ENCODE data around the gene TOP2A. TPM values are rescaled to one million over a fixed set of nuclear protein-coding genes. Genes with fewer than 3 reads are reported as not detected.
A peak's percentile ranks its signal among the peaks of the same experiment; 100 is the strongest.
"Not testable (repeated sequence)": the region's sequence is repeated elsewhere in the genome, so short reads cannot be mapped to it uniquely, and the experiment has no call there.

TOP2A gene
- total RNA-seq, 1 donor: 14.5 TPM

DNA sequence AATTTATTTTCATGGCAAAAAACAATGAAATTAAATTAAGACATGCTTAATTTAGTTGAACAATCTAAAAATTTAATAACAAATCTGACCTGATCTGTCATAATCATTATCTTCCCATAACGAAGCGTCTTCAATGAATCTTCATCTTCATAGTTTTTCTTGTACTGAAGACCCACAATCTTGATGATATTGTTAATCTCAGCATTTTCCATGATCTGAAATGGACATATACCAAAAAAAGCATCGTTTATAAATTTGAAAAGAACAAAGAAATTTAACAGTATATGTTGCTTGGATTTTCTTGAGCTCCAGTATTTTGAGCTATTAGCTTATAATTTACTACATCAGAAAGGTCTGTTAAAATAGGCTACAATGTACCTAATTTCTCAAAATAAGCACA, 10.2 kb downstream of the TOP2A start:
- Histone ChIP-seq H3K9me3 (ENCODE audit: low read depth, low read length) (no peaks in the 10 kb centered on the region), H3K27ac (ENCODE audit: low read depth, low read length) (no peak overlapping the region), H3K27me3 (ENCODE audit: insufficient read depth, low read length) (no peaks in the 10 kb centered on the region), H2AFZ (ENCODE audit: low read length) (no peak overlapping the region), H3K4me2 (ENCODE audit: insufficient read depth, low read length) (no peak overlapping the region), H3K36me3 (ENCODE audit: insufficient read depth, low read length) (peaks cover 50% of the 10 kb centered on the region), H3K79me2 (ENCODE audit: insufficient read depth, low read length) (peaks cover 28% of the 10 kb centered on the region), H3K4me1 (ENCODE audit: insufficient read depth, low read length) (no peaks in the 10 kb centered on the region), H4K20me1 (ENCODE audit: insufficient read depth, low read length) (no peaks in the 10 kb centered on the region), H3K4me3 (ENCODE audit: insufficient read depth, low read length) (no peak overlapping the region)
- DNase-seq (ENCODE audit: insufficient read length, low spot score, missing footprints): no peak
- TF ChIP-seq, protein P1, sequence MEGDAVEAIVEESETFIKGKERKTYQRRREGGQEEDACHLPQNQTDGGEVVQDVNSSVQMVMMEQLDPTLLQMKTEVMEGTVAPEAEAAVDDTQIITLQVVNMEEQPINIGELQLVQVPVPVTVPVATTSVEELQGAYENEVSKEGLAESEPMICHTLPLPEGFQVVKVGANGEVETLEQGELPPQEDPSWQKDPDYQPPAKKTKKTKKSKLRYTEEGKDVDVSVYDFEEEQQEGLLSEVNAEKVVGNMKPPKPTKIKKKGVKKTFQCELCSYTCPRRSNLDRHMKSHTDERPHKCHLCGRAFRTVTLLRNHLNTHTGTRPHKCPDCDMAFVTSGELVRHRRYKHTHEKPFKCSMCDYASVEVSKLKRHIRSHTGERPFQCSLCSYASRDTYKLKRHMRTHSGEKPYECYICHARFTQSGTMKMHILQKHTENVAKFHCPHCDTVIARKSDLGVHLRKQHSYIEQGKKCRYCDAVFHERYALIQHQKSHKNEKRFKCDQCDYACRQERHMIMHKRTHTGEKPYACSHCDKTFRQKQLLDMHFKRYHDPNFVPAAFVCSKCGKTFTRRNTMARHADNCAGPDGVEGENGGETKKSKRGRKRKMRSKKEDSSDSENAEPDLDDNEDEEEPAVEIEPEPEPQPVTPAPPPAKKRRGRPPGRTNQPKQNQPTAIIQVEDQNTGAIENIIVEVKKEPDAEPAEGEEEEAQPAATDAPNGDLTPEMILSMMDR (IDR thresholded peaks at IDR 0.05; ENCODE audit: extremely low read depth, low read depth, low read length): no peak

GRCh38 chr17:40404003-40404402, 13.7 kb downstream of the TOP2A start:
- DNase-seq (ENCODE audit: insufficient read length, low spot score, missing footprints): no peak
- Histone ChIP-seq H3K4me1 (ENCODE audit: insufficient read depth, low read length) (no peaks in the 10 kb centered on the region), H3K79me2 (ENCODE audit: insufficient read depth, low read length) (peaks cover 6% of the 10 kb centered on the region), H3K4me2 (ENCODE audit: insufficient read depth, low read length) (no peak overlapping the region), H3K27me3 (ENCODE audit: insufficient read depth, low read length) (no peaks in the 10 kb centered on the region), H3K9me3 (ENCODE audit: low read depth, low read length) (no peaks in the 10 kb centered on the region), H3K36me3 (ENCODE audit: insufficient read depth, low read length) (peaks cover 56% of the 10 kb centered on the region), H2AFZ (ENCODE audit: low read length) (peak overlapping the region; percentile 58), H3K4me3 (ENCODE audit: insufficient read depth, low read length) (no peak overlapping the region), H3K27ac (ENCODE audit: low read depth, low read length) (no peak overlapping the region), H4K20me1 (ENCODE audit: insufficient read depth, low read length) (no peaks in the 10 kb centered on the region)
- TF ChIP-seq, protein P1 (IDR thresholded peaks at IDR 0.05; ENCODE audit: extremely low read depth, low read depth, low read length): no peak

DNA sequence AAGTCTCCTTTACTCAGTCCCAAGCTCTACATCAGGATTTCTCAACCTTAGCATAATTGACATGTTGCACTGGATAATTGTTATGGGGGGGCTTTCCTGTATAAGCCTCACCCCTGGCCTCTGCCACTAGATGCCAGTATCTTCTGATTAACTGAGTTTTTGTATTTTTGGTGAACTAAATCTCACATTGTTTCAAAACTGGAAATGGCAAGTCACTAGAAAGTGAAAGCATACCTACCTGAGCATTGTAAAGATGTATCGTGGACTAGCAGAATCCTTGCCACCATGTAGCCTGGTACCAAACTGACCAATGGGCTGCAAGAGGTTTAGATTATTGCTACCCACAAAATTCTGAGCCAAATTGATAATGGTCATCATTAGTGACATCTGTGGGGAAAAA, 15.0 kb downstream of the TOP2A start:
- H3K27ac ChIP-seq (ENCODE audit: low read depth, low read length): peak overlapping the region; percentile 43
- no peak for DNase-seq (ENCODE audit: insufficient read length, low spot score, missing footprints)
- H3K27me3 ChIP-seq (ENCODE audit: insufficient read depth, low read length): no peaks in the 10 kb centered on the region
- H3K36me3 ChIP-seq (ENCODE audit: insufficient read depth, low read length): peaks cover 64% of the 10 kb centered on the region
- H4K20me1 ChIP-seq (ENCODE audit: insufficient read depth, low read length): no peaks in the 10 kb centered on the region
- H3K4me3 ChIP-seq (ENCODE audit: insufficient read depth, low read length): peak overlapping the region; percentile 21
- peak overlapping the region; percentile 83 for H2AFZ ChIP-seq (ENCODE audit: low read length)
- peak overlapping the region; percentile 41 for H3K4me2 ChIP-seq (ENCODE audit: insufficient read depth, low read length)
- H3K79me2 ChIP-seq (ENCODE audit: insufficient read depth, low read length): peaks cover 4% of the 10 kb centered on the region
- H3K9me3 ChIP-seq (ENCODE audit: low read depth, low read length): no peaks in the 10 kb centered on the region
- no peaks in the 10 kb centered on the region for H3K4me1 ChIP-seq (ENCODE audit: insufficient read depth, low read length)
- TF ChIP-seq, protein P1 (IDR thresholded peaks at IDR 0.05; ENCODE audit: extremely low read depth, low read depth, low read length): peak; percentile 19

- H3K4me3 ChIP-seq (ENCODE audit: insufficient read depth, low read length): no peak overlapping the region
- peaks cover 69% of the 10 kb centered on the region for H3K36me3 ChIP-seq (ENCODE audit: insufficient read depth, low read length)
- no peak for DNase-seq (ENCODE audit: insufficient read length, low spot score, missing footprints)
- no peaks in the 10 kb centered on the region for H3K4me1 ChIP-seq (ENCODE audit: insufficient read depth, low read length)
- TF ChIP-seq, protein P1 (IDR thresholded peaks at IDR 0.05; ENCODE audit: extremely low read depth, low read depth, low read length): peak; percentile 65
- H3K9me3 ChIP-seq (ENCODE audit: low read depth, low read length): no peaks in the 10 kb centered on the region
- H3K27me3 ChIP-seq (ENCODE audit: insufficient read depth, low read length): no peaks in the 10 kb centered on the region
- H3K79me2 ChIP-seq (ENCODE audit: insufficient read depth, low read length): no peaks in the 10 kb centered on the region
- peak overlapping the region; percentile 57 for H2AFZ ChIP-seq (ENCODE audit: low read length)
- peak overlapping the region; percentile 18 for H3K4me2 ChIP-seq (ENCODE audit: insufficient read depth, low read length)
- H4K20me1 ChIP-seq (ENCODE audit: insufficient read depth, low read length): no peaks in the 10 kb centered on the region
- H3K27ac ChIP-seq (ENCODE audit: low read depth, low read length): peak overlapping the region; percentile 3
Observed at GRCh38 chr17:40399185-40399584, 18.5 kb downstream of the TOP2A start.

DNA sequence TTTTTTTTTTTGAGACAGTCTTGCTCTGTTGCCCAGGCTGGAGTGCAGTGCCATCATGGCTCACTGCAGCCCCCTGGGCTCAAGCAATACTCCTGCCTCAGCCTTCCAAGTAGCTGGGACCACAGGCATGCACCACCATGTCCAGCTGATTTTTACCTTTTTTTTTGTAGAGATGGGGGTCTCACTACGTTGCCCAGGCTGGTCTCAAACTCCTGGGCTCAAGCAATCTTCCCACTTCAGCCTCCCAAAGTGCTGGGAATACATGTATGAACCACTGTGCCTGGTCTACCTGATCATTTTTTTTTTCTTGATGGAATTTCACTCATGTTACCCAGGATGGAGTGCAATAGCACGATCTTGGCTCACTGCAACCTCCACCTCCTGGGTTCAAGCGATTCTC, 31.1 kb downstream of the TOP2A start:
- H3K4me2 ChIP-seq (ENCODE audit: insufficient read depth, low read length): not testable (repeated sequence)

More for the DNA sequence above, 31.1 kb downstream of the TOP2A start:
- H3K4me1 ChIP-seq (ENCODE audit: insufficient read depth, low read length); H3K27me3 ChIP-seq (ENCODE audit: insufficient read depth, low read length); DNase-seq (ENCODE audit: insufficient read length, low spot score, missing footprints); H3K27ac ChIP-seq (ENCODE audit: low read depth, low read length); H3K79me2 ChIP-seq (ENCODE audit: insufficient read depth, low read length); H3K4me3 ChIP-seq (ENCODE audit: insufficient read depth, low read length); H2AFZ ChIP-seq (ENCODE audit: low read length); H4K20me1 ChIP-seq (ENCODE audit: insufficient read depth, low read length); H3K9me3 ChIP-seq (ENCODE audit: low read depth, low read length): not testable (repeated sequence)
- peaks cover 36% of the 10 kb centered on the region for H3K36me3 ChIP-seq (ENCODE audit: insufficient read depth, low read length)

Measured in osteoblast (primary cell).